Adipocyte (in vitro differentiated cells): ENCODE measurements around the gene FSTL5.

Source experiments
- DNase-seq: peaks from one replicate; pipeline ENCODE4 v3.0.0-alpha.2; 2015; ENCODE audit warnings: low read depth
- H3K27me3 ChIP-seq: replicated peaks from 2 replicates; pipeline ENCODE4 v1.7.0; 2013; ENCODE audit warnings: mild to moderate bottlenecking, low read length, moderate library complexity; ENCODE audit not compliant: control insufficient read depth, insufficient read depth
- H3K36me3 ChIP-seq: 2 replicates; pipeline ENCODE4 v1.7.0; 2013; ENCODE audit warnings: low read length, mild to moderate bottlenecking, moderate library complexity; ENCODE audit not compliant: control insufficient read depth, insufficient read depth, severe bottlenecking
- H3K4me1 ChIP-seq: 2 replicates; pipeline ENCODE4 v1.7.0; 2013; ENCODE audit warnings: mild to moderate bottlenecking, low read length, moderate library complexity; ENCODE audit not compliant: control insufficient read depth, insufficient read depth
- H3K4me3 ChIP-seq: 2 replicates; pipeline ENCODE4 v1.7.0; 2013; ENCODE audit warnings: mild to moderate bottlenecking, low read length, moderate library complexity
- H3K9ac ChIP-seq: 2 replicates; pipeline ENCODE4 v1.7.0; 2013; ENCODE audit warnings: mild to moderate bottlenecking, low read length, moderate library complexity
- H3K9me3 ChIP-seq: 2 replicates; pipeline ENCODE4 v1.7.0; 2013; ENCODE audit warnings: mild to moderate bottlenecking, low read length, moderate library complexity; ENCODE audit not compliant: control insufficient read depth

Gene FSTL5

DNA sequence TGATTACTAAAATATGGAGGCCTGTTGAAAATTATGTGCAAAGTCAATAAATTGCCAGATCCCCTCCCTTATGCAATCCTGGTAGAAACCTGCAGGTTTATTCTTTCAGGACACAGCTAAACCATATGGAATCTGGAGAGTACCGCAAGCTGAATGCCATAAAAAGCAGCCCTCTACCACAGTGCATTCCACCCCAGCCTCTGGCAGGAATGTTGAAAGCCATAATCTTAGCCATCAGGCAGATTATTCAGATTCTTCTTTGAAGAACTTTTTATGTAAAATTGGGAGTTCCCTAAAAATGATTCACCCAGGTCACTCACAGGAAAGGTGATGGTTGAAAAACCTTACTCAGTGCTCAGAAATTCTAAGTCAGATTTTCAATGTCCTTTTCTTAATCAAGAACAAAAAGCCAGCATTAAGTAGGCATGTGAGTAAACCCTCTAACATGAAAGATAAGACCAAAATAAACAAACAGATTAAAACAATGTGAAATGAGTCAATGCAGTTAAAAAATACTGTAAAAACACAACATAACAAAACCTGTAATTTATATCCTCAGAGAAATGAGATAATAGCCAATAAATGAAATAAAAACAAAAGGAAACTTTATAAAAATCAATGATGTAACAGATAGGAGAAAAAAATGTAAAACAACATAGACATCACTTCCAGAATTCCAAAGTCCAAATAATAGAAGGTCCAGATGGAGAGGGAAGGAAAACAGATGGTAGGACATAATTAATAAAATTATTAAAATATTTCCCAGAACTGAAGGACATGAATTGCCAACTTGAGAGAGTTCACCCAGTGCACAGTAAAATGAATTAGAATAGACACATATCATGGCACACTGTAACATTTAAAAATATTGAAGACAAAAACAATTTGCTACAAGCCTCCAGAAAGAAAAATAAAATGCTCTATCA lies 226.9 kb downstream of the FSTL5 start:
- Histone ChIP-seq H3K4me1 (no peaks in the 10 kb centered on the region), H3K27me3 (no peaks in the 10 kb centered on the region), H3K4me3 (no peak overlapping the region), H3K9ac (no peak overlapping the region), H3K36me3 (no peaks in the 10 kb centered on the region), H3K9me3 (peaks cover 14% of the 10 kb centered on the region)
- peak; percentile 87 for DNase-seq

DNA sequence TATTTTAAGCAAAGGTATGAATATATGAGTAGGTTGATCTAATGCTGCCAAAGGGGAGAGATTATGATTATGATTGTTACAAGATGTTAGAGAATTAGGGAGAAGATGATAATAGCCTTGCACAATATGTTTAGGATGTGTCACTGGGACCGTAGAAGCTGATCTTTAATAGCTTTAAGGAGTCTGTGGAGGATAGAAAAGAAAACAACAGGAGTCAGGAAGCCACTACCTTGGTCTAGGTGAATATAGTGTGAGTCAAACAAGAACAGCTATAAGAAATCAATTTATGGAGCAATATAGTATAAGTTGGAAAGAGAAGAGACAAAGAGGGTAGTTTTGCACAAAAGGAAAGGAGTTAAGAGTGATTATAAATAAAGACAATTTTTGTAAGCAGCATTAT lies 232.7 kb downstream of the FSTL5 start:
- Histone ChIP-seq H3K9ac (no peak overlapping the region), H3K4me1 (no peaks in the 10 kb centered on the region), H3K9me3 (no peaks in the 10 kb centered on the region), H3K27me3 (no peaks in the 10 kb centered on the region), H3K36me3 (no peaks in the 10 kb centered on the region), H3K4me3 (no peak overlapping the region)
- DNase-seq = no peak

DNA sequence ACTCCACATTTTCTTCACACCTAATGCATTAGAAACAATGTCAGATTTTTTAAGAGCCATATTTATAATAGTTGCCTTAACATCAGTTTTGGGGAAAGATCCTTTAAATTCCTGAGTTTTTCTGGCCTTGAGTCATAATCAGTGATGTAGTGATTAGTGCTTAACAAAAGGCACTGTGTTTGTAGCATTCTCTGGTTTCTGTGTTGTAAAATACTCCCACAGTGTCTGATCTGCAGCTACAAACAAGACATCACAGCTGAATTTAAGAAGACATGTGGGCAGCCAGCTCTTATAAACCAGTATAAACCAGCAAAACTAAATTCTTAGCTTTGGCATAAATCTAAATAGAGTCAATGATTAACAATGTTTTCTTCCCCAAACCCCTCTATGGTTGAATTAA lies 233.8 kb downstream of the FSTL5 start:
- no peaks in the 10 kb centered on the region for H3K4me1 ChIP-seq
- H3K9me3 ChIP-seq = no peaks in the 10 kb centered on the region
- no peak overlapping the region for H3K9ac ChIP-seq
- DNase-seq = peak; percentile 28
- no peaks in the 10 kb centered on the region for H3K27me3 ChIP-seq
- H3K36me3 ChIP-seq = no peaks in the 10 kb centered on the region
- no peak overlapping the region for H3K4me3 ChIP-seq

DNA sequence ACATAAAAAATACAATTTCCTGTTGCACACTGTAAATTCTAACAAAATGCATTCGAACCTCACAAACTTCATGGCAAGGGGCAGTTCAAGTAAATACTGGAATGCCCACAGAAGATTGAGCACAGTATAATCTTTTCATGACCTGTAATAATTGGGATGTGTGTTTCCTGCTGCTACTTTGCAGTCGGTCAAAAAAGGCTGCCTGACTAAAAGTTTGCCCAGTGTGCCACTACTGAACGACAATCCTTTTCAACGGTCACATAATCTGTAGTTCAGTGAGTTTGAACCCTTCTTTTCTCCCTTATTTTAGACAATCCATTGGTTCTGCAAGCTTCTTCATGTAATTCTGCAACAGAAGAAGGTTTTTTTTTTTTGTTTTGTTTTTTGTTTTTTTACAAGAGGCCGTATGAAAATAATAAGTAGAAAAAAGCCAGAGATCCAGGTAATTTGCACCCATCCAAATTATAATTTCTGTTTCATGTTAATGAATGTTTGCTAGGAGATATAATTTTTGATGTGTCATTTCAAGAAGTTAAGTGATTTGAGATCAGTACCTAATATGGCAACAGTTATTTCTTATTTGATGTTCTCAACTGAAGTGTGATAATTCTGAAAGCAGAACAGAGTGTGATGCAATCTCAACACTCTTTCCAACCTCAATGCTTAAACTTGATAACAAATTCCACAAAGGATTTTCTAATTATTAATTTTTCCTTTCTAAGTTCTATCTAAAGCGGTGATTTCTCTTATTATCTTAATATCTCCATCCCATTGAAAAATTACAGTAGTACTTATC lies 237.6 kb downstream of the FSTL5 start:
- H3K27me3 ChIP-seq = no peaks in the 10 kb centered on the region
- no peak overlapping the region for H3K4me3 ChIP-seq
- H3K9me3 ChIP-seq = no peaks in the 10 kb centered on the region
- H3K36me3 ChIP-seq = no peaks in the 10 kb centered on the region
- DNase-seq = no peak
- H3K9ac ChIP-seq = no peak overlapping the region
- H3K4me1 ChIP-seq = no peaks in the 10 kb centered on the region

DNA sequence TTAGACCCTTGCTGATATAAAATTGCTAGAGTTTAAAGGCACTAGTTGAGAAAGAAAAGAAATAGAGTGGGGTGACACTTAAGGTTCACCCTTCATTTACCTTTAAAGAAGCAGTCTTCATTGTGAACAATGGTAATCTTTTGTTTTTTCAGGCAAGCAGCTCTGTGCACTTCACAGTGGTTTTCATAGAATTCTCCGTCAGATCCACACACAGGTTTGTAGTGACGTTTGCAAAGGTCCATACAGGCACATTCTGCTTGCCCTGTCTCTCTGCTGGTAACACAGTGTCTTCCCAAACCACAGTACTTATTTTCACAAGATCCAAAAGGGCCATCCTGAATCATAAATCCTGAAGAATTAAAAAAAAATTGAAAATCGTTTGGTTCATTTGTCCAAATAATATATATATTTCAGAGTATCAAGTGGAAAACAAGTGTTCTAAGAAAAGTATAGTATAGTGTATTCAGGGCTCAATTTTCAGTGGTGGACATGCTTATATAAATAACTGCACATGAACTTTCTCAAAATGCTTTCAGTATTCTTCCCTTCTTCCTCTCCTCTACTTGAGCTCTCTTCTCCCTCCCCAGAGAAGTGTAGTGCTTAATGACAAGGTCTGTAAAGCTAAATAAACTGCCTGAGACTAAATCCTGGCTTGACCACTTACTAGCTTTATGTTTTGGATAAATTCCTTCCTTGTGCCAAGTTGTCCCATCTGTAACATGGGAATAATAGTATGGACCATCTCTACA lies 243.3 kb downstream of the FSTL5 start:
- H3K27me3 ChIP-seq = no peaks in the 10 kb centered on the region
- H3K9me3 ChIP-seq = no peaks in the 10 kb centered on the region
- H3K36me3 ChIP-seq = no peaks in the 10 kb centered on the region
- H3K9ac ChIP-seq = no peak overlapping the region
- no peak for DNase-seq
- no peaks in the 10 kb centered on the region for H3K4me1 ChIP-seq
- no peak overlapping the region for H3K4me3 ChIP-seq

GRCh38 chr4:161919442-161920220 lies 244.2 kb downstream of the FSTL5 start:
- no peak overlapping the region for H3K4me3 ChIP-seq
- no peak for DNase-seq
- no peaks in the 10 kb centered on the region for H3K36me3 ChIP-seq
- no peak overlapping the region for H3K9ac ChIP-seq
- no peaks in the 10 kb centered on the region for H3K27me3 ChIP-seq
- no peaks in the 10 kb centered on the region for H3K4me1 ChIP-seq
- H3K9me3 ChIP-seq = no peaks in the 10 kb centered on the region

GRCh38 chr4:161916035-161916434 lies 247.8 kb downstream of the FSTL5 start:
- Histone ChIP-seq H3K4me1 (no peaks in the 10 kb centered on the region), H3K36me3 (no peaks in the 10 kb centered on the region), H3K27me3 (no peaks in the 10 kb centered on the region), H3K9ac (no peak overlapping the region), H3K9me3 (no peaks in the 10 kb centered on the region), H3K4me3 (no peak overlapping the region)
- DNase-seq = no peak

DNA sequence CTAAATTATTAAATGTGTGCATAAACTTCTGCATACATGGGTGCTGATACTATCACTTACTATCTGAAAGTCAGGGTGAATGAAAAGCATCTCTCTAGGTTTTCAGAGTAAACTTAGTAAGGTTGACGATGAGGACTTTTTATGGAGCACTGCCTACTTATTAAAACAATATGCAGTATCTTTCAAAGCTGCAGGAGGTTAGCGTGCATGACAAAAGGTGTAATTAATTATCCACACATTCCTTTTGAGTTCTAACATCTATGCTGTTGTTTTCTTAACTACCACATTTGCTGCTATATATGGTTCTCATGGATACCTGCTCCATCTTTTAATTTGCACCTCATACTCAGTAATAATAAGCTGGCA lies 256.2 kb downstream of the FSTL5 start:
- Histone ChIP-seq H3K36me3 (no peaks in the 10 kb centered on the region), H3K9ac (no peak overlapping the region)
- DNase-seq = no peak

DNA sequence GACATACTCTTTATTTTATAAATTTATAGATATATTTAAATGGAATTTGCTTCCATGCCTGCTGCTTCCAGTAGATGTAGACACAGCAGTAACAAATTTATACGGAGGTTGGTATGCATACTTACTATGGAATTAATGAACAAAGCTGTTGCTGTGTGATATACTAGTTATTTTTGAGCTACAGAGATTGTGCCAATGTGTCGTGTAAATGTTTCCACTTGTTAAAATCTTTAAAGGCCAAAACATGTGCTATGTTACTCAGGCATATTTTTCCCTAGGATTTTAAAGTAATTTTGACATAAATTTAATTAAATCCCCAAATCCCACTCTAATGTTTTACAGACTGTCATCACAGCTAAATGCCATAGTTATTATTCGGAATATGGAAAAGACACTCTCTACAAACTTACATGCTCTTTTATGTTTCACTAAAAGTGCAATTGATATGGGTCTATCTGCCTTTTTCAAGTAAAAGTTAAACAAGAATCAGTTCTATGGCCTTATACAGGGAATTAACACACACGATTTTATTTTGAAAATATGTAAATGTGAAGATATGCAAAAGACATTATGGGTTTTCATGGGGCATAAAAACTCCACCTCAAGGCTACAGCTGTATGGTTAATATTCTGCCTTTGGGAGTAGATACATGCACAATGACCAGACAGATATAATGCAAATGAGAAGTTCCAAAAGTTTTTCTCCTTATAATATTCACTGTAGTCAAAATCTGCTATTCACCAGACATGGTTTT lies 256.8 kb downstream of the FSTL5 start:
- Histone ChIP-seq H3K4me1 (no peaks in the 10 kb centered on the region), H3K9ac (no peak overlapping the region), H3K27me3 (no peaks in the 10 kb centered on the region), H3K4me3 (no peak overlapping the region), H3K36me3 (no peaks in the 10 kb centered on the region), H3K9me3 (no peaks in the 10 kb centered on the region)
- no peak for DNase-seq

More for the DNA sequence above, 256.2 kb downstream of the FSTL5 start:
- no peak overlapping the region for H3K4me3 ChIP-seq
- H3K9me3 ChIP-seq = no peaks in the 10 kb centered on the region
- H3K27me3 ChIP-seq = no peaks in the 10 kb centered on the region
- no peaks in the 10 kb centered on the region for H3K4me1 ChIP-seq

DNA sequence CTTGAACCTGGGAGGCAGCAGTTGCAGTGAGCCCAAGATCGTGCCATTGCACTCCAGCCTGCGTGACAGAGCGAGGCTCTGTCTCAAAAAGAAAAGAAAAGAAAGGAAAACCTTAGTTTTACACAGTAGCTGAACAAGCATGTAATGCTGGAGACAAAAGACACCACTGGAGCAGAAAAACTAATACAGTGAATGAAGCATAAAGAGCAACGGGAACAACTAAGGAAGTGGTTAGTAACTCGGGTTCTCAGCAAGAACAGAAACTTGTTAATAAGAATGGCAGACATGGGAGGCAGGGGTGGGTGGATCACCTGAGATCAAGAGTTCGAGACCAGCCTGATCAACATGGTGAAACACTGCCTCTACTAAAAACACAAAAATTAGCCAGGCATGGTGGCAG lies 263.7 kb downstream of the FSTL5 start:
- Histone ChIP-seq H3K36me3 (no peaks in the 10 kb centered on the region), H3K9ac (no peak overlapping the region), H3K4me3 (no peak overlapping the region), H3K27me3 (no peaks in the 10 kb centered on the region), H3K4me1 (no peaks in the 10 kb centered on the region), H3K9me3 (no peaks in the 10 kb centered on the region)
- DNase-seq = no peak
